GM18951 (cell line): ENCODE data around the gene SUPT20H.
"Not testable (repeated sequence)": the region's sequence is repeated elsewhere in the genome, so short reads cannot be mapped to it uniquely, and the experiment has no call there.

Source experiments
- POLR2A ChIP-seq: IDR thresholded peaks from 4 replicates; pipeline ENCODE4 v1.6.1; 2011; ENCODE audit warnings: mild to moderate bottlenecking; ENCODE audit not compliant: insufficient read length, insufficient read depth; ENCODE audit errors: extremely low read depth
- in situ Hi-C: fragments of 300-500 bp; cut with MboI; formaldehyde crosslinking; loops from one replicate; pipeline ENCODE4 v1.12.0; 2022; ENCODE audit warnings: low sequenced_read_pairs, mixed read lengths, inconsistent platforms; ENCODE audit not compliant: unreplicated experiment

Gene SUPT20H

DNA sequence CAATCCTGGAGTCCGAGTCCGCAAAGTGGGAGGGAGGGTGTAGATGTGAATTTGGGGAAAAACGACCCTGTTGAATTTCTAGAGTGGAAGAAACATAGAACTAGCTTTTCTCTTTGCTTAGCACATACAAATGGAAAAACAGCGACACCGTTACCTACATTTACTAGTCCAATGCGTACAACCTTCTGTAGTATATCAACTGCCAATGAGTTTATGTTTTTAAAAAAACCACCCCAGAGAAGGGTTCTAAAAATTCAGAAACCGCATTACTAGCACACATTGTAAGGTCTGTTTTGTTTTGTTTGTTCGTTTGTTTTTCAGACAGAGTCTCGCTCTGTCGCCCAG lies 332 bp upstream of the SUPT20H start:
- in situ Hi-C loops: no loop called here
- no peak for TF ChIP-seq POLR2A

DNA sequence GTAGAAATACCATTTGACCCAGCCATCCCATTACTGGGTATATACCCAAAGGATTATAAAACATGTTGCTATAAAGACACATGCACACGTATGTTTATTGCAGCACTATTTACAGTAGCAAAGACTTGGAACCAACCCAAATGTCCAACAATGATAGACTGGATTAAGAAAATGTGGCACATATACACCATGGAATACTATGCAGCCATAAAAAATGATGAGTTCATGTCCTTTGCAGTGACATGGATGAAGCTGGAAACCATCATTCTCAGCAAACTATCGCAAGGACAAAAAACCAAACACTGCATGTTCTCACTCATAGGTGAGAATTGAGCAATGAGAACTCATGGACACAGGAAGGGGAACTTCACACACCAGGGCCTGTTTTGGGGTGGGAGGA lies 3.3 kb downstream of the SUPT20H start:
- in situ Hi-C loops: not testable (repeated sequence)

DNA sequence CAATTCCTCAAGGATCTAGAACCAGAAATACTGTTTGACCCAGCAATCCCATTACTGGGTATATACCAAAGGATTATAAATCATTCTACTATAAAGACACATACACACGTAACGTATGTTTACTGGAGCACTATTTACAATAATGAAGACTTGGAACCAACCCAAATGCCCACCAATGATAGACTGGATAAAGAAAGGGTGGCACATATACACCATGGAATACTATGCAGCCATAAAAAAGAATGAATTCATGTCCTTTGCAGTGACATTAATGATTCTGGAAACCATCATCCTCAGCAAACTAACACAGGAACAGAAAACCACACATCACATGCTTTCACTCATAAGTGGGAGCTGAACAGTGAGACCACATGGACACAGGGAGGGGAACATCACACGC lies 6.4 kb downstream of the SUPT20H start:
- in situ Hi-C loops: not testable (repeated sequence)

DNA sequence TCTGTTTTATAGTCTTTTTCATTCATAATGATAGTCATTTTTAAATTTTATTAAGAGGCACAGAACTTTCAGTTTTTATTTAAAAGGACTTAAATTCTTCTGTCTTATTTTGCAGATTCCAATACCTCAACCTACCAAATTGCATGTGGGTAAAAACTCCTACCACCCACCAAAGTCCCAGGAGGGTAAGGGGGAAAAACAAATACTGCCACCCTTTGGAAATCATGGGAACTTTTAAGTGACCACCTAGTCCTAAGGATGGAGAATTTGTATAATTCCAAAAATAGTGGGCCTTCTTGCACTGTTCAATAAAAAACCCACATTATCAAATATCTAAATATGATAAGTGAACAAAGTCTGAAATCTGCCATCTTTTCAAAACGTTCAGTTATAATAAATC lies 9.7 kb downstream of the SUPT20H start:
- in situ Hi-C loops: no loop called here
- TF ChIP-seq POLR2A: no peak

DNA sequence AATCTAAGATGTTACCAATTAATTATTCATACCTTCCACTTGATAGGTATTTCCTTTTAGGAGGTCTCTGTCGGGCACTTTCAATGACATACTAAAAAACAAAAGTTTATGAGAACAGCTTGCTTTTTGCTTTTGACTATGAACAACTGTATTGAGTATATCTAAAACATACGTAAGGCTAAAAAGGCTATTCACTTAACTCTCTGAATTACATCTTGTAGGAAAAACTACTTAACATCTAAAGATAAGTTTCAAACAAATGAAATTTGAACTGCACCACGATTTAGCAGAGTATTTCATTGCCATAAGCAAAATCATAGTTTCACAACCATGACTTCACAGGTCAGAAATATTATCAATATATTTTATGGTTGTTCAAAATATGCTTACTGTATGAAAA lies 11.6 kb downstream of the SUPT20H start:
- no peak for TF ChIP-seq POLR2A
- in situ Hi-C loops: no loop called here

DNA sequence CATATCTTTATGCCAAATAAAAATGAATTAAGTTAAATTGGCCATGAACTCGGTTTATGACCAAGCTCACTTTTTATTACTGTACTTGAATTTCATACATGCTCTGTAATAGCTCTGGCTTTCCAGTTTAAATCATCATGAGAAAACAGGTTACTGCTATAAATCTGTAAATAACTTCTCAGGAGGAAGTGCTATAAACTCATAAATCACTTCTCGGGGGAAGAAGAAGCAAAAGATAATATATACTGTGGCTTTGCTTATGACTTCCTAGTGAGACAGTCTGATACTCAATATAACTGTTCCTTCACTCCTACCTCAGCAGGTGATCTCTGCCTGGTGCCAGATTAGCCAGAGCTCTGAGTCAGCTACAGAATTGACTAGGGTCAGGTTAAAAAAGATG lies 12.5 kb downstream of the SUPT20H start:
- in situ Hi-C loops: no loop called here
- TF ChIP-seq POLR2A: no peak

DNA sequence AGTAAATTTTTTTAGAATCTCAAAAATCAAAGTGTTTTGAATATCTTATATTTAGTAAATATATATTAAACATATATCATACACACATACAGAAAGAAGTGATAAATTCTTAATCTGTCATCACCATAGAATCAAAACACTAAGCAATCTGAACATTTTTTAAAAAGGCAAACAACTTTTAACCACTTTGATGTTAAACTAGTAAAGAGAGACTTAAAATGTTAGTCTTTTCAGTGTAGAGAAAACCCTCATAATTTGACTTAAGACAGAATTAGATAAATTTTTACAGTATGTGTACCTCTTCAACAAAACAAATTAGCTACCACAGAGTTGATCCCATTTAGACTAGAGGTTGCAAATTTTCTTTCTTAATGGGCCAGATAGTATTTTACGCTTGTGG lies 13.4 kb downstream of the SUPT20H start:
- in situ Hi-C loops: no loop called here
- TF ChIP-seq POLR2A: no peak

DNA sequence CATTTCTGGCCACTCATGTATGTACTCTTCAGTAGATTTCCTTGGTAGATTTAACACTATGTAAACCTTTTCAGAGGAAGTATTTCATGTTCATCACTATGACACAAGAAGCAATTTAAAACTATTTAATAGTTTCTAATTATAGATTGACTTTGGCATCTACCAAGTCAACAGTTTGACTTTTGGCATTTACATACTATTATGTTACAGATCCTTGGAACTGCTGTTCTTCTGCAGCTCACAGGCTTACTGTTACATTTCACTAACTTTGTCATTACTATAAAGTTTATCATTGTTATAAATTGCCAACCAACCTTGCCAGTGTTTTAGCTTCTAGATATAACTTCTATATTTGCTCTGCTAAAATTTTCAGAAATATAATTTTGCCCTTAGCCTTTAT lies 18.7 kb downstream of the SUPT20H start:
- TF ChIP-seq POLR2A: no peak
- in situ Hi-C loops: no loop called here

DNA sequence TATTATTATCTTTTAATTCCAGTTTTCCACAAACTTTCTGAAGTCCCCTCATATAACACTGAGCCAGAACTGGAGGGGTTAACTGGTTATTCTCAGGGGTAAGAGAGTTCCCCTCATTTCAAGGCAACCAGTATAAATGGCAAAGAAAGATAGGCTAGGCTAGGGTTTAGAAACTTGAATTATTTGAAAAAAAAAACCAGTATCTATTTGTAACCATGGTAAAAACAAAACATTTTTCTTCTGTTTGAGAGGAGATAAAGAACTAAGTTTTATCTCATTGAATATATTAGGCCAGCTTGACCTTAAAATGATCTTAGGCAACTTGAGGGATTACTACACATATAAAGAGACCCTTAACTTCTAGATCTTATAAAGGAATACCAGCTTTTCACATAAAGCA lies 19.6 kb downstream of the SUPT20H start:
- in situ Hi-C loops: no loop called here
- no peak for TF ChIP-seq POLR2A

DNA sequence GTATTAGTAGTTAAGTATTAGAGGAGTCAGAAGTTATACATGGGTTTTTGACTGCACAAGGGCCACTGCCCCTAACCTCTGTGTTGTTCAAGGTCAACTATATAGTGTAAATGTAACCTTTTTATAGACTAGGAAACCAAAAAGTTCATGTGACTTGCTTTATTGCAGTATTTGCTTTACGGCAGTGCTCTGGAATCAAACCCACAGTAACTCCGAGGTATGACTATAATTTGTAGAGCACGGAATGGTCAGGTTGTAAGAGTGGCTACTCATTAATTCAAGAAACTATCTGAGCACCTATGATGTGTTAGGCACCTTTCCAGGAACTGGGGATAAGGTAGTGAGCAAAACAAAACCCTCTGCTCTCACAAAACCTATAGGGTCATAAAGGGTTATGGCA lies 22.2 kb downstream of the SUPT20H start:
- in situ Hi-C loops: no loop called here
- no peak for TF ChIP-seq POLR2A

DNA sequence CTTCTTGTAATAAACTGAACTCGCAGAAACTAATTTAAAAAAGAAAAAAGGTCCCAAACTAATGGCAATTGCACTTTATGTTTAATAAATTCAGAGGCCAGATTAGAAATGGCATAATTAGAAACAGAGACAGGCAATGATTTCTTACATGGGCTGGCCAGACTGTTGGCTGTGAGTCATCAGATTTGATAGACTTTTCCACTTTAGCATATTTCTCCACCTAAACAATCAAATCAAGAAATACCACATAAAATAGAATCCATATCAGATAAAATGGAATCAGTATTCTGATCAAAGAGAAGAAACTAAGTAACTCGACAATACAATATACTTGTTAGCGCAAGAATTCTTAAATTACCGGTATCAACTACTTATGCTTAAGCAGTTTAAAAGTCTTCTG lies 29.9 kb downstream of the SUPT20H start:
- in situ Hi-C loops: no loop called here

DNA sequence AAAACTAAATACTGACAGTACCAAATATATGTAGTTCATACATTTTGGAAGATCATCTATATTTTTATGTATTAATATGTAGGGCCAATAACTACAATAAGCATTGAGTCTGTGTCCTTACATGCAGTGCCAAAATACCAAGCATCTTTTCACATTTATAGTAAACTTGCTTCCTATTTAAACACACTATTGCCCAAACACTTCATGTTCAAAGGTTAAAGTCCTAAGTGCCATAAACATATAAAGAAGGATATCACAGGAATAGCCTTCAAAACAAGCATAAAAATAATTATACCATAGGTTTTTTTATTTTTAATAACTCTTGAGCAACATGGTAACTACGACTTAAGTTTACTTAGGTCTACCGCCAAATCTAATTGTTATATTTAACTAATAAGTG lies 31.8 kb downstream of the SUPT20H start:
- in situ Hi-C loops: no loop called here
- TF ChIP-seq POLR2A: no peak

More for the DNA sequence above, 29.9 kb downstream of the SUPT20H start:
- TF ChIP-seq POLR2A: no peak

DNA sequence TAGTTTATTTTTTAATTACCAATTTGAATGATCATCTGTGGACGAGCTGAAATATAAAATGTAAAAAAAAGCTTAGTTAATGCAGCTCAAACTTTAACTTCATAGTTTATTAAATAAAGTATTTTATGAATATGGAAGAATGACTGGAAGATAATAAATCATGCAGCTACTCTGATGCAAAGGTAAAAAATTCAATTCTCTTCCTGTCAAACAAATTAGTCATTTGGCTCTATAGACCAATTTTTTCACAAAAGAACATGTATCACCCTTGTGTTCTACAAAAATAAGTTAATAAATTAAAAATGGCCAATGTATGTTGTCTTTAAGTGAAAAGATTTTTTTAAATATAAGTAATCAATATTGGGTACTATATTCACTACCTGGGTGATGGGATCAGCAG lies 32.7 kb downstream of the SUPT20H start:
- in situ Hi-C loops: no loop called here

DNA sequence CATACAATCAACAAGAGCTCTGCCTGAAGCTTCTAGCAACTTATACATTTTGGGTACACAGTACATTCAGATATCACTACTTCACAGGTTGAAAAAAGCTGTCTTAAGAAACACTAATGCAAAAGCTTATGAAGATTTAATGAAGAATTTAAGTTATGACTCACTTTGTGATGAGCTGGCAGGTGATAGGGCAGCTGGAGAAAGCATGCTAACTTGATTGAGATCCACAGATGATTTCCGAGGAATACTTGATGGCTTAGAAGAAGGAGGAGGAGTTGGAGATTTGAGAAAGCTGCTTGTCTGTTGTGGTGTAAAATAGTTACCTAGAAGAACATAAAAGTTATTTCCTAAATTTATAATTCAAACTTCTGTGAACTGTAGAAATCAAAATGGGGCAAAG lies 35.6 kb downstream of the SUPT20H start:
- in situ Hi-C loops: no loop called here
- TF ChIP-seq POLR2A: no peak

More for the DNA sequence above, 32.7 kb downstream of the SUPT20H start:
- no peak for TF ChIP-seq POLR2A

DNA sequence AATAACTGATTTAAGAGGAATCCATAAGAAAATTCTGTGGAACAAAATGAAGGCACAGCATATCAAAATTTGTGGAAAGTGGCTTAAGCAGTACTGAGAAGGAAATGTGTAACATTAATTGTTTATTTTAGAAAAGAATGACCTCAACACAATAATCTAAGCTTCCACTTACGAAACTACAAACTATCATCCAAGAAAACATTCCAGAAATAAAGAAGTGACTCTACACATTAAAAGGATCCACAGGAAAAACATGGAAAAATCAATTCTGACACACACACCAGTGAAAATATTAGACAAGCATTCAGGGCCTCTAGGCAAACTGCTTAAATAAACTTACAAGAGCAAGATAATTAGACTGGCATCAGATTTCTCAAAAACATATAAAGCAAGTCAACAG lies 44.9 kb downstream of the SUPT20H start:
- TF ChIP-seq POLR2A: no peak
- in situ Hi-C loops: no loop called here

DNA sequence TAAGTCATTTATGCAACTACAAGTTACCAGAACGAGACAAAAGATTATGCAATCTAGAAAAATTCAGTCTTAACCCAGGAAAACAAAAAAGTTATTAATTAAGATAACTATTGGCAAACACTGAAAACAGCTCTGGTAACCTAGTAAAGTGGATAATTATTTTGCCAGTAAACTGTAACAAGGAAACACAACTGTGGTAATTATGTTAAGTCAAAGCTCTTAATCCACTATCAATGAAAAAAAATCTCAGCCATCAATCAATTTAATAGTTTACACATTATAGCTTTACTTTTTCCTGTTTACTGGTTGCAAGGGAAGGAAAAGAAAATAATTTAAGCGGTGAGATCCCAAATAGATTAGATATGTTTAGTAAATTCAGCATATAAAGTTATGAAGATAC lies 47.7 kb downstream of the SUPT20H start:
- in situ Hi-C loops: no loop called here
- no peak for TF ChIP-seq POLR2A
